OCI-LY7 (cell line): ENCODE results near the gene BEND3.

Experiments
- CTCF ChIP-seq: fragments of 200-600 bp; sonication (generic); conservative IDR thresholded peaks from 2 replicates; pipeline ENCODE4 v1.5.1; 2014; ENCODE audit warnings: mild to moderate bottlenecking, antibody characterized with exemption, low read length, moderate library complexity, mixed read lengths
- EZH2phosphoT487 ChIP-seq: fragments of 200-600 bp; sonication (generic); IDR thresholded peaks from 2 replicates; pipeline ENCODE4 v1.6.1; 2018; ENCODE audit warnings: low read depth, borderline replicate concordance, mild to moderate bottlenecking, mixed run types, antibody characterized with exemption, low read length, moderate library complexity, mixed read lengths

- TF ChIP-seq CTCF (peak; percentile 39; the same call in 1 of the 2 replicates), EZH2phosphoT487 (no peak)
These were observed 9.6 kb upstream of the BEND3 start for GRCh38 chr6:107124934-107125348.
